ENCODE data around the gene CALD1. TPM values are rescaled to one million over a fixed set of nuclear protein-coding genes. Genes with fewer than 3 reads are reported as not detected.

Gene CALD1
- polyA plus RNA-seq, 1 donor from 2014 or later = 8.0 TPM

- TF ChIP-seq, protein P1, sequence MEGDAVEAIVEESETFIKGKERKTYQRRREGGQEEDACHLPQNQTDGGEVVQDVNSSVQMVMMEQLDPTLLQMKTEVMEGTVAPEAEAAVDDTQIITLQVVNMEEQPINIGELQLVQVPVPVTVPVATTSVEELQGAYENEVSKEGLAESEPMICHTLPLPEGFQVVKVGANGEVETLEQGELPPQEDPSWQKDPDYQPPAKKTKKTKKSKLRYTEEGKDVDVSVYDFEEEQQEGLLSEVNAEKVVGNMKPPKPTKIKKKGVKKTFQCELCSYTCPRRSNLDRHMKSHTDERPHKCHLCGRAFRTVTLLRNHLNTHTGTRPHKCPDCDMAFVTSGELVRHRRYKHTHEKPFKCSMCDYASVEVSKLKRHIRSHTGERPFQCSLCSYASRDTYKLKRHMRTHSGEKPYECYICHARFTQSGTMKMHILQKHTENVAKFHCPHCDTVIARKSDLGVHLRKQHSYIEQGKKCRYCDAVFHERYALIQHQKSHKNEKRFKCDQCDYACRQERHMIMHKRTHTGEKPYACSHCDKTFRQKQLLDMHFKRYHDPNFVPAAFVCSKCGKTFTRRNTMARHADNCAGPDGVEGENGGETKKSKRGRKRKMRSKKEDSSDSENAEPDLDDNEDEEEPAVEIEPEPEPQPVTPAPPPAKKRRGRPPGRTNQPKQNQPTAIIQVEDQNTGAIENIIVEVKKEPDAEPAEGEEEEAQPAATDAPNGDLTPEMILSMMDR (IDR thresholded peaks at IDR 0.05; ENCODE audit: poor library complexity, severe bottlenecking) = no peak
- TF ChIP-seq TAF1 (IDR thresholded peaks at IDR 0.05; ENCODE audit: low read depth) (no peak), MXI1 (conservative IDR thresholded peaks at IDR 0.05; ENCODE audit: poor library complexity, severe bottlenecking) (no peak), EP300 (conservative IDR thresholded peaks at IDR 0.05; ENCODE audit: poor library complexity, severe bottlenecking) (no peak), SMC3 (conservative IDR thresholded peaks at IDR 0.05; ENCODE audit: poor library complexity) (no peak), POLR2AphosphoS5 (IDR thresholded peaks at IDR 0.05) (no peak), EZH2 (IDR thresholded peaks at IDR 0.05; ENCODE audit: borderline replicate concordance, insufficient read depth, low read length, poor library complexity, severe bottlenecking) (no peak), RAD21 (conservative IDR thresholded peaks at IDR 0.05) (no peak)
- TF ChIP-seq, protein P2, sequence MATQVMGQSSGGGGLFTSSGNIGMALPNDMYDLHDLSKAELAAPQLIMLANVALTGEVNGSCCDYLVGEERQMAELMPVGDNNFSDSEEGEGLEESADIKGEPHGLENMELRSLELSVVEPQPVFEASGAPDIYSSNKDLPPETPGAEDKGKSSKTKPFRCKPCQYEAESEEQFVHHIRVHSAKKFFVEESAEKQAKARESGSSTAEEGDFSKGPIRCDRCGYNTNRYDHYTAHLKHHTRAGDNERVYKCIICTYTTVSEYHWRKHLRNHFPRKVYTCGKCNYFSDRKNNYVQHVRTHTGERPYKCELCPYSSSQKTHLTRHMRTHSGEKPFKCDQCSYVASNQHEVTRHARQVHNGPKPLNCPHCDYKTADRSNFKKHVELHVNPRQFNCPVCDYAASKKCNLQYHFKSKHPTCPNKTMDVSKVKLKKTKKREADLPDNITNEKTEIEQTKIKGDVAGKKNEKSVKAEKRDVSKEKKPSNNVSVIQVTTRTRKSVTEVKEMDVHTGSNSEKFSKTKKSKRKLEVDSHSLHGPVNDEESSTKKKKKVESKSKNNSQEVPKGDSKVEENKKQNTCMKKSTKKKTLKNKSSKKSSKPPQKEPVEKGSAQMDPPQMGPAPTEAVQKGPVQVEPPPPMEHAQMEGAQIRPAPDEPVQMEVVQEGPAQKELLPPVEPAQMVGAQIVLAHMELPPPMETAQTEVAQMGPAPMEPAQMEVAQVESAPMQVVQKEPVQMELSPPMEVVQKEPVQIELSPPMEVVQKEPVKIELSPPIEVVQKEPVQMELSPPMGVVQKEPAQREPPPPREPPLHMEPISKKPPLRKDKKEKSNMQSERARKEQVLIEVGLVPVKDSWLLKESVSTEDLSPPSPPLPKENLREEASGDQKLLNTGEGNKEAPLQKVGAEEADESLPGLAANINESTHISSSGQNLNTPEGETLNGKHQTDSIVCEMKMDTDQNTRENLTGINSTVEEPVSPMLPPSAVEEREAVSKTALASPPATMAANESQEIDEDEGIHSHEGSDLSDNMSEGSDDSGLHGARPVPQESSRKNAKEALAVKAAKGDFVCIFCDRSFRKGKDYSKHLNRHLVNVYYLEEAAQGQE (IDR thresholded peaks at IDR 0.05; ENCODE audit: borderline replicate concordance) = no peak
- Histone ChIP-seq H3K4me3 (ENCODE audit: low read length) (no peak overlapping the region), H3K27ac (ENCODE audit: low read length) (no peak overlapping the region), H3K27me3 (ENCODE audit: insufficient read depth, low read depth, low read length) (no peaks in the 10 kb centered on the region), H3K9me2 (ENCODE audit: insufficient read depth, low read length) (no peaks in the 10 kb centered on the region), H3K4me2 (ENCODE audit: low read length) (no peak overlapping the region), H2AFZ (ENCODE audit: low read depth, low read length) (no peak overlapping the region), H3K36me3 (ENCODE audit: insufficient read depth, low read length) (no peaks in the 10 kb centered on the region), H3F3A (ENCODE audit: insufficient read depth, low read length, poor library complexity, severe bottlenecking) (no peaks in the 10 kb centered on the region), H3K9ac (ENCODE audit: low read length) (no peak overlapping the region), H3K9me3 (ENCODE audit: low read length) (no peaks in the 10 kb centered on the region), H4K20me1 (ENCODE audit: insufficient read depth) (no peaks in the 10 kb centered on the region), H3K79me2 (replicated peaks; ENCODE audit: insufficient read depth, low read length) (no peaks in the 10 kb centered on the region)
These were observed 2.7 kb downstream of the CALD1 start for GRCh38 chr7:134782121-134782623.

- Histone ChIP-seq H3K36me3 (ENCODE audit: insufficient read depth, low read length) (no peaks in the 10 kb centered on the region), H3K4me3 (ENCODE audit: low read length) (no peak overlapping the region), H3K79me2 (replicated peaks; ENCODE audit: insufficient read depth, low read length) (no peaks in the 10 kb centered on the region), H3K27ac (ENCODE audit: low read length) (no peak overlapping the region), H3K9me3 (ENCODE audit: low read length) (no peaks in the 10 kb centered on the region), H3K4me2 (ENCODE audit: low read length) (no peak overlapping the region), H3K9ac (ENCODE audit: low read length) (no peak overlapping the region), H3F3A (ENCODE audit: insufficient read depth, low read length, poor library complexity, severe bottlenecking) (no peaks in the 10 kb centered on the region), H3K9me2 (ENCODE audit: insufficient read depth, low read length) (no peaks in the 10 kb centered on the region), H3K27me3 (ENCODE audit: insufficient read depth, low read depth, low read length) (no peaks in the 10 kb centered on the region), H4K20me1 (ENCODE audit: insufficient read depth) (no peaks in the 10 kb centered on the region), H2AFZ (ENCODE audit: low read depth, low read length) (no peak overlapping the region)
- TF ChIP-seq, protein P2 (IDR thresholded peaks at IDR 0.05; ENCODE audit: borderline replicate concordance) = no peak
- TF ChIP-seq, protein P1 (IDR thresholded peaks at IDR 0.05; ENCODE audit: poor library complexity, severe bottlenecking) = no peak
- no peak for TF ChIP-seq POLR2AphosphoS5 (IDR thresholded peaks at IDR 0.05)
- TF ChIP-seq EP300 (conservative IDR thresholded peaks at IDR 0.05; ENCODE audit: poor library complexity, severe bottlenecking) = no peak
- TF ChIP-seq EZH2 (IDR thresholded peaks at IDR 0.05; ENCODE audit: borderline replicate concordance, insufficient read depth, low read length, poor library complexity, severe bottlenecking) = no peak
- TF ChIP-seq MXI1 (conservative IDR thresholded peaks at IDR 0.05; ENCODE audit: poor library complexity, severe bottlenecking) = no peak
- TF ChIP-seq RAD21 (conservative IDR thresholded peaks at IDR 0.05) = no peak
- TF ChIP-seq SMC3 (conservative IDR thresholded peaks at IDR 0.05; ENCODE audit: poor library complexity) = no peak
- TF ChIP-seq TAF1 (IDR thresholded peaks at IDR 0.05; ENCODE audit: low read depth) = no peak
These were observed 4.0 kb downstream of the CALD1 start for GRCh38 chr7:134783294-134784069.
